GM12878 (cell line): ENCODE results near the gene NPNT.

ENCODE experiments used
- CEBPB ChIP-seq, 2 experiments: fragments of 150-350 bp in 1 of 2; IDR thresholded peaks; 2 replicates each; pipeline ENCODE4 v1.6.1; 2012 to 2014; ENCODE audit warnings: low read depth in 2 of 2, low read length in 2 of 2, borderline replicate concordance in 1 of 2, inconsistent platforms in 1 of 2
- CTCF ChIP-seq, 3 experiments: IDR thresholded peaks in 2 of 3; conservative IDR thresholded peaks in 1 of 3; 2 replicates each; pipeline ENCODE4 v1.5.1; 2011; ENCODE audit warnings: low read depth in 3 of 3, low read length in 3 of 3, mild to moderate bottlenecking in 3 of 3, control low read depth in 2 of 3, moderate library complexity in 2 of 3, inconsistent platforms in 1 of 3, mixed read lengths in 1 of 3; ENCODE audit not compliant: control insufficient read depth in 2 of 3, insufficient read depth in 1 of 3; ENCODE audit errors: extremely low read depth in 1 of 3
- POLR2AphosphoS5 ChIP-seq: IDR thresholded peaks from 2 replicates; pipeline ENCODE4 v1.6.1; 2011; ENCODE audit warnings: mild to moderate bottlenecking, low read length, inconsistent platforms
- SIN3A ChIP-seq: IDR thresholded peaks from 2 replicates; pipeline ENCODE4 v1.6.1; 2012; ENCODE audit warnings: low read depth, low read length, improper control_type of control experiment

- no peak for TF ChIP-seq SIN3A
- TF ChIP-seq POLR2AphosphoS5 = no peak
- no peak for TF ChIP-seq CEBPB (IDR thresholded peaks at IDR 0.05; ENCODE audit: borderline replicate concordance in 1 of 2, low read depth in 2 of 2, low read length in 2 of 2)
- no peak for TF ChIP-seq CTCF (IDR thresholded peaks at IDR 0.05 in 2 of 3, conservative IDR thresholded peaks at IDR 0.05 in 1 of 3; ENCODE audit: control insufficient read depth in 2 of 3, extremely low read depth in 1 of 3, insufficient read depth in 1 of 3, low read depth in 3 of 3, low read length in 3 of 3)
These were observed 35.4 kb downstream of the NPNT start for GRCh38 chr4:105930698-105931097.
